HG03520 (cell line): ENCODE results near the gene ARHGAP22.
"Not testable (repeated sequence)": the region's sequence is repeated elsewhere in the genome, so short reads cannot be mapped to it uniquely, and the experiment has no call there.

Experiments used
- ATAC-seq: cut with Tn5 transposase; IDR thresholded peaks from one replicate; pipeline ENCODE4 v1.9.1; 2021; ENCODE audit warnings: mild to moderate bottlenecking, moderate library complexity; ENCODE audit not compliant: unreplicated experiment

ARHGAP22 gene

GRCh38 chr10:48604991-48605508 is at the start of gene ARHGAP22:
TSS of gene ARHGAP22 (minus strand) at chr10:48605073. CDS start at chr10:48604796, 277 bp downstream.
- ATAC-seq: no peak

GRCh38 chr10:48653944-48654698 is 49.2 kb upstream of the ARHGAP22 start:
- ATAC-seq: no peak

- ATAC-seq: no peak
Observed at GRCh38 chr10:48653347-48653746, 48.5 kb upstream of the ARHGAP22 start.

GRCh38 chr10:48652344-48652743 is 47.5 kb upstream of the ARHGAP22 start:
- ATAC-seq: no peak

GRCh38 chr10:48651839-48652238 is 47.0 kb upstream of the ARHGAP22 start:
- ATAC-seq: no peak

GRCh38 chr10:48651293-48651692 is 46.4 kb upstream of the ARHGAP22 start:
- no peak for ATAC-seq

- no peak for ATAC-seq
Observed at GRCh38 chr10:48649349-48649944, 44.6 kb upstream of the ARHGAP22 start.

GRCh38 chr10:48648172-48648942 is 43.5 kb upstream of the ARHGAP22 start:
- no peak for ATAC-seq

GRCh38 chr10:48647073-48647472 is 42.2 kb upstream of the ARHGAP22 start:
- ATAC-seq: not testable (repeated sequence)

DNA sequence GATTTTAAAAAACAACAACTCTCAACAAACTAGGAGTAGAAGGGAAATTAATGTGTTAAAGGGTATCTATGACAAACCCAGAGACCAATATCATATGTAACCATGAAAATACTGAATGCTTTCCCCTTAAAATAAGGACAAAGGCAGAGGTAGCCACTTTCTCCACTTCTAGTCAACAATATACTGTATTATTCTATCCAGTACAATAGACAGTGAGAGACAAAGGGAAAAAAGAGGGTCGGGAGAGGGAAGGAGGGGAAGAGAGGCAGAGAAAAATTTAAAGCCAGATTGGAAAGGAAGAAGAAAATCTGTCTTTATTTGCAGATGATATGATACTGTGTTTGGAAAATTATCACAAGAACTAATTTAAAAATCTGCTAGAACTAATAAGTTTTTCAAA is 40.7 kb upstream of the ARHGAP22 start:
- ATAC-seq: no peak

DNA sequence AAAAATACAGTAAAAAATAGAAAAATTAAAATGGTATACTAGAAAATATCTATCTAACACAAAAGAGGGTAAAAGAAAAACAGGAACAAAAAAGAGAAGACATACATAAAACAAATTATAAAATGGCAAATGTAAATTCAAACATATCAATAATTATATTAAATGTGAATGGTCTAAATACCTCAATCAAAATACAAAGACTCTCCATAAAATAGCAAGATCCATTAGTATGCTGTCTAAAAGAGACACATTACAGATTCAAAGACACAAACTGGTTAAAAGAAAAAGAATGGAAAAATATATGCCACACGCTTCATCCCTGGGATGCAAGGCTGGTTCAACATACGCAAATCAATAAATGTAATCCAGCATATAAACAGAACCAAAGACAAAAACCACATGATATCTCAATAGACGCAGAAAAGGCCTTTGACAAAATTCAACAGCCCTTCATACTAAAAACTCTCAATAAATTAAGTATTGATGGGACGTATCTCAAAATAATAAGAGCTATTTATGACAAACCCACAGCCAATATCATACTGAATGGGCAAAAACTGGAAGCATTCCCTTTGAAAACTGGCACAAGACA is 36.3 kb upstream of the ARHGAP22 start:
- ATAC-seq: not testable (repeated sequence)

- ATAC-seq: no peak
Observed at GRCh38 chr10:48640326-48640725, 35.5 kb upstream of the ARHGAP22 start.

- ATAC-seq: no peak
Observed at GRCh38 chr10:48639632-48640031, 34.8 kb upstream of the ARHGAP22 start.

DNA sequence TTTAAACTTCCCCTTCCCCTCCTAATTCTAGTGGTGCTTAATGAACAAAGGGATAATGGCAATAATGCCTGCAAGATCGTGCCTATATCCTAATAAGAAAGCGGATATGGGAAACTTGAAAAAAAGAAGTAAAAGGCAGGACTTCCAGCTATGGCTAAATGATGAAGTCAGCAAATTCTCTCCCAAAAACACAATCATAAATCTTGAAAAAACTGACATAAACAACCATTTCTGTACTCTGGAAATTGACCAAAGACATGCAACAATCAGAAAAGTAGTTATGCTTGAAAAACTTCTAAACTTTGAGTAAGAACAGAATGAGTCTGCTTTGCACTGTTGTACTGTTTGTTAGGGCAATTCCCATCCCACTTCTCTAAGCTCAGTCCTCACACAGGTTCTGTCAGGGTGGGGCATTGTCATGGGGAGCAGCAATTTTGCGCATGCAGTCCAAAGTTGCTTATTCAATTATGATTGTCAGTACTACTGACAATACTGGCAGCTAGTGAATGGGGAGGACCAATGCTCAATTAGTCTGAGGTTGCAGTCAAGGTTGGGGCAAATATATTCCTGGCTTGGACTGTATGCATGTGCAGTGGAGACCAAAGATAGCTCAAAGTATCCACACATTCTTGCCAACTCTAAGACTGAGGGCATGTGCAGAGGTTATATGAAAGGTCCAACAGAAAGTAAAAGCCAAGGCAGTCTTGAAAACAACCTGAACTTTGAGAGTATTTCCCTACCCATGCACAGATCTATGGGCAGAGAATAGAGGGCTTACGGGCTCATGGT is 34.1 kb upstream of the ARHGAP22 start:
- no peak for ATAC-seq

GRCh38 chr10:48638158-48638557 is 33.3 kb upstream of the ARHGAP22 start:
- ATAC-seq: no peak

DNA sequence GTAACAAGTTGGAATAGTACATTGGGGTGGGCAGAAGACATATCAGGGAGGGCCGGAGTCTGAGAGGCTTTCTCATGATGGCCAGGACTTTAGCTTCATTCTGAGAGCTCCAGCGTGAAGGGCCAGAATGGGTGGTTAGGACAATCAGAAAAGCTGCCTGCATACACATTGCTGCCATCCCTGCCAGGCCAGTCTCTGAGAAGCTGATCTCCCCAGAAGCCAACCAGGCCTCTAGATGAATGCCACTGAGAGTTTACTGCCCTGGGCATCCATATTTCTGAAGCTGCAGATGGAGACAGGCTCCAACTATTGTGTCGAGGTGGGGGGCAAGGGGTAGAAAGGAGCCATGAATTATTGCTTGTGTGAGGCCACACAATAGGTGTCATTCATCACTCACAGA is 32.0 kb upstream of the ARHGAP22 start:
- ATAC-seq: no peak

- no peak for ATAC-seq
Observed at GRCh38 chr10:48636231-48636630, 31.4 kb upstream of the ARHGAP22 start.

GRCh38 chr10:48634984-48635557 is 30.2 kb upstream of the ARHGAP22 start:
- ATAC-seq: no peak

- ATAC-seq: peak; percentile 79
Observed at GRCh38 chr10:48634198-48634983, 29.5 kb upstream of the ARHGAP22 start.
